CD14-positive monocyte (primary cell): Measurements from ENCODE around the gene EIF4E2. TPM values are rescaled to one million over a fixed set of nuclear protein-coding genes. Genes with fewer than 3 reads are reported as not detected.

Experiments
- DNase-seq, 3 donors: peaks; one replicate each; pipeline ENCODE4 v3.0.0-alpha.2; 2011 to 2022
- H2AFZ ChIP-seq: 2 replicates; pipeline ENCODE4 v1.6.0; 2012; ENCODE audit warnings: mild to moderate bottlenecking, low read depth, low read length, inconsistent platforms; ENCODE audit not compliant: insufficient read depth, poor library complexity, severe bottlenecking
- H3K27ac ChIP-seq, 2 donors: 1 replicate in 1 of 2; 2 replicates in 1 of 2; pipeline ENCODE4 v1.5.1; 2012 to 2013; ENCODE audit warnings: low read length in 2 of 2, control low read depth in 1 of 2, inconsistent platforms in 1 of 2, low read depth in 1 of 2, mild to moderate bottlenecking in 1 of 2
- H3K27me3 ChIP-seq, 2 donors: one replicate each; pipeline versions ENCODE4 v1.6.0 to v1.6.1; 2011 to 2013; ENCODE audit warnings: low read length in 2 of 2; ENCODE audit not compliant: control insufficient read depth in 2 of 2, insufficient read depth in 2 of 2
- H3K36me3 ChIP-seq, 2 donors: replicated peaks in 1 of 2; 1 replicate in 1 of 2; 2 replicates in 1 of 2; pipeline versions ENCODE4 v1.5.1 to v1.6.1; 2012 to 2013; ENCODE audit warnings: low read length in 2 of 2, control low read depth in 1 of 2, inconsistent platforms in 1 of 2, mild to moderate bottlenecking in 1 of 2; ENCODE audit not compliant: insufficient read depth in 2 of 2, control insufficient read depth in 1 of 2
- H3K4me1 ChIP-seq, 2 donors: 1 replicate in 1 of 2; 2 replicates in 1 of 2; pipeline versions ENCODE4 v1.5.1 to v1.6.1; 2012 to 2013; ENCODE audit warnings: low read length in 2 of 2, control low read depth in 1 of 2, inconsistent platforms in 1 of 2, mild to moderate bottlenecking in 1 of 2, moderate library complexity in 1 of 2; ENCODE audit not compliant: insufficient read depth in 2 of 2, control insufficient read depth in 1 of 2
- H3K4me2 ChIP-seq: replicated peaks from 2 replicates; pipeline ENCODE3; 2012; ENCODE audit warnings: low read length, moderate library complexity, mild to moderate bottlenecking; ENCODE audit not compliant: poor library complexity, severe bottlenecking; ENCODE audit errors: extremely low read depth
- H3K4me3 ChIP-seq, 3 experiments: fragments of 200-600 bp in 1 of 3; sonication (generic) in 1 of 3; replicated peaks in 1 of 3; 1 replicate in 2 of 3; 2 replicates in 1 of 3; pipeline ENCODE4 v1.5.1; 2011 to 2013; ENCODE audit warnings: low read length in 3 of 3, mild to moderate bottlenecking in 3 of 3, control low read depth in 2 of 3, low read depth in 2 of 3, inconsistent platforms in 1 of 3, moderate library complexity in 1 of 3
- H3K79me2 ChIP-seq: 2 replicates; pipeline ENCODE4 v1.6.0; 2012; ENCODE audit warnings: mild to moderate bottlenecking, control low read depth, inconsistent platforms, low read length, moderate library complexity; ENCODE audit not compliant: insufficient read depth
- H3K9ac ChIP-seq: 2 replicates; pipeline ENCODE4 v1.6.0; 2017; ENCODE audit warnings: low read length, mild to moderate bottlenecking; ENCODE audit not compliant: insufficient read depth, poor library complexity, severe bottlenecking
- H3K9me3 ChIP-seq, 2 donors: replicated peaks in 1 of 2; 1 replicate in 1 of 2; 2 replicates in 1 of 2; pipeline versions ENCODE4 v1.5.1 to v1.6.1; 2012 to 2013; ENCODE audit warnings: low read length in 2 of 2, control low read depth in 1 of 2; ENCODE audit not compliant: control insufficient read depth in 1 of 2, insufficient read depth in 1 of 2
- H4K20me1 ChIP-seq: 2 replicates; pipeline ENCODE4 v1.6.0; 2012; ENCODE audit warnings: mild to moderate bottlenecking, low read length, control low read depth, moderate library complexity; ENCODE audit not compliant: insufficient read depth
- H3K27ac Mint-ChIP-seq, 7 donors: one replicate each; pipeline ENCODE4 v1.8.0; 2020; ENCODE audit warnings: mild to moderate bottlenecking in 7 of 7, mixed read lengths in 7 of 7, moderate library complexity in 6 of 7, inconsistent platforms in 2 of 7
- H3K27me3 Mint-ChIP-seq, 3 donors: one replicate each; pipeline ENCODE4 v1.8.0; 2021 to 2022; ENCODE audit warnings: low read depth in 3 of 3, mild to moderate bottlenecking in 3 of 3, mixed read lengths in 3 of 3, moderate library complexity in 3 of 3, inconsistent platforms in 1 of 3
- H3K36me3 Mint-ChIP-seq, 2 donors: one replicate each; pipeline ENCODE4 v1.8.0; 2020; ENCODE audit warnings: mixed read lengths in 2 of 2, inconsistent platforms in 1 of 2, mild to moderate bottlenecking in 1 of 2
- H3K4me1 Mint-ChIP-seq: one replicate; pipeline ENCODE4 v1.8.0; 2020; ENCODE audit warnings: mild to moderate bottlenecking, mixed read lengths
- H3K4me3 Mint-ChIP-seq, 2 donors: one replicate each; pipeline ENCODE4 v1.8.0; 2020; ENCODE audit warnings: mild to moderate bottlenecking in 2 of 2, mixed read lengths in 2 of 2, moderate library complexity in 1 of 2
- H3K9me3 Mint-ChIP-seq, 7 donors: one replicate each; pipeline ENCODE4 v1.8.0; 2020 to 2022; ENCODE audit warnings: mixed read lengths in 7 of 7, mild to moderate bottlenecking in 6 of 7, moderate library complexity in 6 of 7, inconsistent platforms in 2 of 7
- CTCF ChIP-seq: fragments of 200-600 bp; IDR thresholded peaks from one replicate; pipeline ENCODE4 v1.8.0; 2022; ENCODE audit warnings: antibody characterized with exemption, mild to moderate bottlenecking
- WGBS: methylation state at CpG from one replicate; pipeline ENCODE4 v1.1.5; 2013; ENCODE audit warnings: missing lambda C conversion rate; ENCODE audit not compliant: insufficient coverage; 5-methylcytosine and 5-hydroxymethylcytosine counted together
- intact Hi-C, 2 donors: fragments of 100-400 bp; cut with micrococcal nuclease; formaldehyde crosslinking; loops; one replicate each; pipeline versions ENCODE4 v1.15.0 to v1.15.1; 2023
- polyA plus RNA-seq, 3 donors: library from polyadenylated mRNA; depleted of rRNA in 1 of 3; unstranded in 2 of 3; stranded (reverse) in 1 of 3; fragments of 300-500 nt in 2 of 3; fragments of >200 nt in 1 of 3; fragmentation: Illumina TruSeq in 2 of 3; gene quantifications; 1 replicate in 2 of 3; 2 replicates in 1 of 3; pipeline ENCODE4 v1.2.3, GENCODE V29; 2012 to 2021

Gene EIF4E2
- polyA plus RNA-seq, 3 donors, result 67.2 to 213 (median 188) TPM

GRCh38 chr2:232525199-232525598 is 25.3 kb upstream of the EIF4E2 start:
- no peaks in the 10 kb centered on the region for H3K79me2 ChIP-seq
- H3K4me1 ChIP-seq, result peaks cover 4 to 21% of the 10 kb centered on the region in 2 donors
- peaks cover 24 to 56% of the 10 kb centered on the region in 2 donors for H3K27me3 ChIP-seq
- no peak for TF ChIP-seq CTCF
- H3K27ac Mint-ChIP-seq, result no peak overlapping the region
- intact Hi-C loops, result no loop called here
- peaks cover 0 to 2% of the 10 kb centered on the region in 2 donors for H3K36me3 Mint-ChIP-seq
- no peak overlapping the region for H3K4me3 ChIP-seq
- 93% methylated on average over 10 of the region's 14 CpGs for WGBS
- no peak overlapping the region for H2AFZ ChIP-seq
- no peak overlapping the region for H3K27ac ChIP-seq
- peak overlapping the region in 1 of 2 donors; percentile 35 for H3K4me3 Mint-ChIP-seq
- DNase-seq, result no peak
- H4K20me1 ChIP-seq, result no peaks in the 10 kb centered on the region
- H3K9me3 ChIP-seq, result peaks cover 0 to 5% of the 10 kb centered on the region in 2 donors
- H3K27me3 Mint-ChIP-seq, result peaks cover 38 to 69% (median 52%) of the 10 kb centered on the region in 3 donors
- H3K9ac ChIP-seq, result no peak overlapping the region
- no peak overlapping the region for H3K4me2 ChIP-seq
- peaks cover 0 to 10% (median 0%) of the 10 kb centered on the region in 7 donors for H3K9me3 Mint-ChIP-seq
- peaks cover 12% of the 10 kb centered on the region for H3K4me1 Mint-ChIP-seq
- H3K36me3 ChIP-seq, result no peaks in the 10 kb centered on the region

GRCh38 chr2:232525791-232526371 is 24.6 kb upstream of the EIF4E2 start, which contains the start of gene CHRND:
CHRND (plus strand) TSS chr2:232526160; CDS start chr2:232526216, 56 bp downstream.
- Histone ChIP-seq H3K4me3 (no peak within 1 kb of the TSS), H4K20me1 (no peaks in the 10 kb centered on the region), H3K27me3 (peaks cover 24 to 51% of the 10 kb centered on the region in 2 donors), H3K4me2 (no peak within 1 kb of the TSS), H3K4me1 (peaks cover 4 to 21% of the 10 kb centered on the region in 2 donors), H3K9me3 (peaks cover 0 to 5% of the 10 kb centered on the region in 2 donors), H3K36me3 (no peaks in the 10 kb centered on the region), H3K27ac (no peak within 1 kb of the TSS), H3K79me2 (no peaks in the 10 kb centered on the region), H3K9ac (no peak within 1 kb of the TSS), H2AFZ (no peak within 1 kb of the TSS)
- Mint-ChIP-seq H3K27ac (no peak within 1 kb of the TSS), H3K4me3 (peak within 1 kb of the TSS in 1 of 2 donors; percentile 35), H3K36me3 (peaks cover 0 to 2% of the 10 kb centered on the region in 2 donors), H3K4me1 (peaks cover 12% of the 10 kb centered on the region), H3K9me3 (peaks cover 0 to 10% (median 0%) of the 10 kb centered on the region in 7 donors), H3K27me3 (peaks cover 38 to 65% (median 48%) of the 10 kb centered on the region in 3 donors)
- whole genome bisulfite sequencing, result 20% methylated on average over 1 of the region's 18 CpGs
- no peak for TF ChIP-seq CTCF
- DNase-seq, result no peak
- intact Hi-C loops, result no loop called here
